IMR-90 (cell line): Measurements from ENCODE around the gene HOGA1. TPM values are rescaled to one million over a fixed set of nuclear protein-coding genes. Genes with fewer than 3 reads are reported as not detected.
A peak's percentile ranks its signal among the peaks of the same experiment; 100 is the strongest.

Experiments
- ATAC-seq: fragments of 200-7000 bp; cut with Tn5 transposase; 2 replicates; pipeline ENCODE4 v1.9.1; 2020; ENCODE audit warnings: low read depth, mild to moderate bottlenecking, moderate library complexity
- BruUV-seq: library from RNA; stranded (reverse); fragments of 400-500 nt; replicated peaks from 2 replicates; lab custom pipeline; 2021; lab: Mats Ljungman, UMichigan
- CTCF ChIA-PET: fragments of 300-600 bp; formaldehyde crosslinking; extraction: SDS; loops from one replicate; lab custom pipeline; 2021; ENCODE audit warnings: antibody characterized with exemption; lab: Yijun Ruan, JAX
- POLR2A ChIA-PET: fragments of 300-600 bp; sonication (Branson Sonifier 250); formaldehyde crosslinking; loops from one replicate; lab custom pipeline; 2022; ENCODE audit warnings: antibody characterized with exemption; ENCODE audit not compliant: unreplicated experiment; lab: Charles Lee
- DNase-seq: peaks from one replicate; pipeline ENCODE4 v3.0.0; 2013
- H2AFZ ChIP-seq: replicated peaks from 2 replicates; pipeline ENCODE3; 2013; ENCODE audit warnings: low read length, mild to moderate bottlenecking; ENCODE audit not compliant: poor library complexity
- H2AK5ac ChIP-seq: 2 replicates; pipeline ENCODE4 v1.6.1; 2013; ENCODE audit warnings: low read depth, low read length, inconsistent platforms
- H2AK9ac ChIP-seq: replicated peaks from 2 replicates; pipeline ENCODE3; 2013; ENCODE audit warnings: mild to moderate bottlenecking, low read depth, low read length, moderate library complexity; ENCODE audit not compliant: poor library complexity
- H2BK120ac ChIP-seq: 2 replicates; pipeline ENCODE4 v1.6.1; 2013; ENCODE audit warnings: low read depth, low read length, inconsistent platforms
- H2BK15ac ChIP-seq: 3 replicates; pipeline ENCODE4 v1.6.1; 2013; ENCODE audit warnings: low read depth, low read length, inconsistent platforms
- H2BK20ac ChIP-seq: 2 replicates; pipeline ENCODE4 v1.6.1; 2013; ENCODE audit warnings: low read depth, mild to moderate bottlenecking, inconsistent platforms, low read length, moderate library complexity
- H2BK5ac ChIP-seq: 2 replicates; pipeline ENCODE4 v1.6.1; 2013; ENCODE audit warnings: mild to moderate bottlenecking, low read depth, low read length, inconsistent platforms; ENCODE audit not compliant: poor library complexity, severe bottlenecking
- H3K14ac ChIP-seq: replicated peaks from 2 replicates; pipeline ENCODE4 v1.6.1; 2013; ENCODE audit warnings: low read depth, low read length, inconsistent platforms
- H3K18ac ChIP-seq: 2 replicates; pipeline ENCODE4 v1.6.1; 2013; ENCODE audit warnings: low read depth, low read length, control low read depth
- H3K23ac ChIP-seq: 2 replicates; pipeline ENCODE4 v1.6.1; 2013; ENCODE audit warnings: low read depth, low read length, inconsistent platforms
- H3K27ac ChIP-seq: 2 replicates; pipeline ENCODE4 v1.5.1; 2013; ENCODE audit warnings: mild to moderate bottlenecking, control low read depth, low read length; ENCODE audit not compliant: insufficient read depth
- H3K27me3 ChIP-seq: 2 replicates; pipeline ENCODE4 v1.6.1; 2013; ENCODE audit warnings: low read length; ENCODE audit not compliant: control insufficient read depth, insufficient read depth
- H3K36me3 ChIP-seq: 2 replicates; pipeline ENCODE4 v1.6.1; 2013; ENCODE audit warnings: low read length, mixed read lengths; ENCODE audit not compliant: control insufficient read depth, insufficient read depth
- H3K4ac ChIP-seq: 2 replicates; pipeline ENCODE4 v1.6.1; 2013; ENCODE audit warnings: low read depth, low read length, inconsistent platforms
- H3K4me1 ChIP-seq: 2 replicates; pipeline ENCODE4 v1.6.1; 2013; ENCODE audit warnings: low read length, mixed read lengths; ENCODE audit not compliant: control insufficient read depth, insufficient read depth
- H3K4me2 ChIP-seq: 2 replicates; pipeline ENCODE4 v1.6.1; 2013; ENCODE audit warnings: low read depth, mild to moderate bottlenecking, control low read depth, low read length, moderate library complexity
- H3K4me3 ChIP-seq: 2 replicates; pipeline ENCODE4 v1.5.1; 2013; ENCODE audit warnings: low read depth, mild to moderate bottlenecking, control low read depth, low read length, moderate library complexity; ENCODE audit not compliant: insufficient read depth
- H3K56ac ChIP-seq: 2 replicates; pipeline ENCODE4 v1.6.1; 2013; ENCODE audit warnings: low read length, inconsistent platforms; ENCODE audit not compliant: insufficient read depth; ENCODE audit errors: extremely low read depth
- H3K79me1 ChIP-seq, 2 experiments: 2 replicates each; pipeline ENCODE4 v1.6.1; 2013; ENCODE audit warnings: low read length in 2 of 2, inconsistent platforms in 1 of 2, low read depth in 1 of 2
- H3K9ac ChIP-seq: 2 replicates; pipeline ENCODE4 v1.6.1; 2013; ENCODE audit warnings: low read depth, low read length, control low read depth
- H3K9me1 ChIP-seq: 2 replicates; pipeline ENCODE4 v1.6.1; 2013; ENCODE audit warnings: low read length, inconsistent platforms; ENCODE audit not compliant: insufficient read depth
- H3K9me3 ChIP-seq: 2 replicates; pipeline ENCODE4 v1.6.1; 2013; ENCODE audit warnings: low read length; ENCODE audit not compliant: control insufficient read depth, insufficient read depth
- H4K20me1 ChIP-seq: 2 replicates; pipeline ENCODE4 v1.6.1; 2013; ENCODE audit warnings: low read length, inconsistent platforms; ENCODE audit not compliant: insufficient read depth
- H4K5ac ChIP-seq: 2 replicates; pipeline ENCODE4 v1.6.1; 2013; ENCODE audit warnings: mild to moderate bottlenecking, low read depth, low read length, control low read depth
- H4K8ac ChIP-seq, 2 experiments: 2 replicates each; pipeline ENCODE4 v1.6.1; 2013; ENCODE audit warnings: low read depth in 2 of 2, low read length in 2 of 2, control low read depth in 1 of 2, inconsistent platforms in 1 of 2
- H4K91ac ChIP-seq: 2 replicates; pipeline ENCODE4 v1.6.1; 2013; ENCODE audit warnings: low read depth, low read length, inconsistent platforms; ENCODE audit not compliant: insufficient read depth
- WGBS, 2 experiments: methylation state at CpG; one replicate each; pipeline versions ENCODE4 v1.1.5 to v1.1.7; 2013; ENCODE audit warnings: missing lambda C conversion rate in 2 of 2; ENCODE audit not compliant: insufficient read length in 1 of 2; ENCODE audit errors: extremely low coverage in 2 of 2; 5-methylcytosine and 5-hydroxymethylcytosine counted together
- dilution Hi-C: fragments of 300-500 bp; cut with HindIII; formaldehyde crosslinking; loops from one replicate; pipeline ENCODE4 v1.14.3; 2018; ENCODE audit warnings: low sequenced_read_pairs; ENCODE audit not compliant: unreplicated experiment
- in situ Hi-C: fragments of 300-500 bp; cut with MboI; formaldehyde crosslinking; loops from 3 replicates; pipeline ENCODE4 v1.14.3; 2019; ENCODE audit warnings: low sequenced_read_pairs, inconsistent platforms, mixed read lengths
- intact Hi-C: fragments of 100-400 bp; cut with micrococcal nuclease; formaldehyde crosslinking; loops from 2 replicates; pipeline ENCODE4 v1.10.0; 2022
- polyA plus RNA-seq, 3 experiments: library from polyadenylated mRNA; depleted of rRNA; stranded (reverse); fragments of >200 nt; gene quantifications; 2 replicates each; pipeline ENCODE4 v1.2.3, GENCODE V29; 2012; ENCODE audit warnings: low replicate concordance in 1 of 3
- total RNA-seq: library from RNA; depleted of rRNA; stranded (reverse); fragments of >200 nt; gene quantifications from 2 replicates; pipeline ENCODE4 v1.2.3, GENCODE V29; 2012
- TF ChIP-seq, protein P1 (sequence below): fragments of 150-350 bp; IDR thresholded peaks from 2 replicates; pipeline ENCODE4 v1.6.1; 2016; ENCODE audit warnings: low read depth, mild to moderate bottlenecking, low read length, moderate library complexity, borderline replicate concordance

HOGA1 gene
- total and polyA plus RNA-seq, 2 of the 4 experiments (the other 2 are of a cell fraction): 0.36 to 0.41 TPM

GRCh38 chr10:97629289-97629688 lies 45.1 kb downstream of the HOGA1 start:
- 0 out of 2 replicates have a peak overlapping the region, but pooled peaks have one; percentile 22 for H2BK120ac ChIP-seq
- TF ChIP-seq, protein P1, sequence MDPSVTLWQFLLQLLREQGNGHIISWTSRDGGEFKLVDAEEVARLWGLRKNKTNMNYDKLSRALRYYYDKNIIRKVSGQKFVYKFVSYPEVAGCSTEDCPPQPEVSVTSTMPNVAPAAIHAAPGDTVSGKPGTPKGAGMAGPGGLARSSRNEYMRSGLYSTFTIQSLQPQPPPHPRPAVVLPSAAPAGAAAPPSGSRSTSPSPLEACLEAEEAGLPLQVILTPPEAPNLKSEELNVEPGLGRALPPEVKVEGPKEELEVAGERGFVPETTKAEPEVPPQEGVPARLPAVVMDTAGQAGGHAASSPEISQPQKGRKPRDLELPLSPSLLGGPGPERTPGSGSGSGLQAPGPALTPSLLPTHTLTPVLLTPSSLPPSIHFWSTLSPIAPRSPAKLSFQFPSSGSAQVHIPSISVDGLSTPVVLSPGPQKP: no peak
- H3K14ac ChIP-seq: 0 out of 2 replicates have a peak overlapping the region, but pooled peaks have one; percentile 14
- no peak overlapping the region for H4K8ac ChIP-seq
- intact Hi-C loops (no loop called here), dilution Hi-C loops (no loop called here), in situ Hi-C loops (no loop called here)
- peak overlapping the region; percentile 35; the same call in 1 of the 2 replicates for H4K91ac ChIP-seq
- H3K79me1 ChIP-seq: peaks cover 3 to 22% of the 10 kb centered on the region in 2 experiments; a peak in 3 of 4 replicates
- peak overlapping the region; percentile 48; the same call in 1 of the 2 replicates for H3K4ac ChIP-seq
- H3K27me3 ChIP-seq: no peaks in the 10 kb centered on the region
- H4K20me1 ChIP-seq: no peaks in the 10 kb centered on the region
- ChIA-PET CTCF (no interaction called here), POLR2A (no interaction called here)
- no peak overlapping the region for H3K23ac ChIP-seq
- H3K56ac ChIP-seq: no peak overlapping the region
- H3K9ac ChIP-seq: no peak overlapping the region
- H3K4me3 ChIP-seq: no peak overlapping the region
- H2BK5ac ChIP-seq: no peak overlapping the region
- ATAC-seq (no peak), DNase-seq (no peak)
- peak overlapping the region; percentile 48; the same call in 1 of the 3 replicates for H2BK15ac ChIP-seq
- H4K5ac ChIP-seq: 0 out of 2 replicates have a peak overlapping the region, but pooled peaks have one; percentile 7
- no peaks in the 10 kb centered on the region for H3K36me3 ChIP-seq
- H3K18ac ChIP-seq: peak overlapping the region; percentile 37; the same call in 1 of the 2 replicates
- H2BK20ac ChIP-seq: no peak overlapping the region
- peaks cover 17% of the 10 kb centered on the region for H3K4me1 ChIP-seq
- no peak overlapping the region for H3K27ac ChIP-seq
- H2AK9ac ChIP-seq: peak overlapping the region; percentile 7
- BruUV-seq: no TSS peak
- no peak overlapping the region for H3K4me2 ChIP-seq
- WGBS, 2 experiments: no CpG with 5 or more reads among the region's 5 CpGs
- peaks cover 13% of the 10 kb centered on the region for H3K9me1 ChIP-seq
- no peak overlapping the region for H2AK5ac ChIP-seq
- H2AFZ ChIP-seq: no peak overlapping the region
- no peaks in the 10 kb centered on the region for H3K9me3 ChIP-seq
